IPS-18c (cell line): ENCODE results near the gene NUBP2.

Source experiments
- H3K4me3 ChIP-seq: 2 replicates; pipeline ENCODE4 v1.7.0; 2013; ENCODE audit warnings: low read depth, mild to moderate bottlenecking, low read length, moderate library complexity; ENCODE audit not compliant: insufficient read depth
- H3K9me3 ChIP-seq: one replicate; pipeline ENCODE4 v1.6.1; 2013; ENCODE audit warnings: mild to moderate bottlenecking, low read length, moderate library complexity; ENCODE audit not compliant: control insufficient read depth, insufficient read depth

NUBP2 gene

DNA sequence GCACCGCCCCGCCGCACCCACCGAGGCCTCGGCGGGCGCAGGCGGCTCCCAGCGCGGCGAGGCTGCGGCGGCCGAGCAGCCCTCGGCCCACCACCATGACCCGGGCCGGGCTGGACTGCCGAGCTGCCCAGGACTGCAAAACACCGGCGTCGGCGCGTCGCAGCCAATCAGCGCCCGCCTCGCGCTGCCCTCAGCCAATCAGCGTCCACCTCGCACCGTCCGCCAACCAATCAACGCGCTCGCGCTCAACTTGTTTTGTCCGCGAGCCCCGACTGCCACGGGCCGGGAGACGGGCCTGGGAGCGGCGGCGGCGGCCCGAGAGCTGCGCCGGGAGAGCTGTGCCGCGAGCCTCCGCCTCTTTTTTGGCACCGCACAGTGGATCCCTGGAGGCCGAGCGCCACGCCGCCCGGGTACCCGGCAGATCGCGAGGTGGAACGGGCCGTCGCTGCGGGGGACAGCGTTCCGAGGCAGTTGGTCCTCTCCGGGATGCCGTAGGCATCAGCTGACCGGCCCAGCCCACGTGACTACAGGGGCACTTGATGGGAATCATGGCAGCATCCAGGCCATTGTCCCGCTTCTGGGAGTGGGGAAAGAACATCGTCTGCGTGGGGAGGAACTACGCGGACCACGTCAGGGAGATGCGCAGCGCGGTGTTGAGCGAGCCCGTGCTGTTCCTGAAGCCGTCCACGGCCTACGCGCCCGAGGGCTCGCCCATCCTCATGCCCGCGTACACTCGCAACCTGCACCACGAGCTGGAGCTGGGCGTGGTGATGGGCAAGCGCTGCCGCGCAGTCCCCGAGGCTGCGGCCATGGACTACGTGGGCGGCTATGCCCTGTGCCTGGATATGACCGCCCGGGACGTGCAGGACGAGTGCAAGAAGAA, 44.2 kb downstream of the NUBP2 start, which contains the start of the genes FAHD1 and HAGH:
Gene FAHD1 (plus strand): TSS at position 516 of the 883 bp plus-strand sequence. CDS start 33 bp downstream, at position 549.
Gene HAGH (minus strand): TSS at position 135 of the 883 bp plus-strand sequence. CDS start 38 bp downstream, at position 97.
- peak within 1 kb of the TSS; percentile 95 for H3K4me3 ChIP-seq

DNA sequence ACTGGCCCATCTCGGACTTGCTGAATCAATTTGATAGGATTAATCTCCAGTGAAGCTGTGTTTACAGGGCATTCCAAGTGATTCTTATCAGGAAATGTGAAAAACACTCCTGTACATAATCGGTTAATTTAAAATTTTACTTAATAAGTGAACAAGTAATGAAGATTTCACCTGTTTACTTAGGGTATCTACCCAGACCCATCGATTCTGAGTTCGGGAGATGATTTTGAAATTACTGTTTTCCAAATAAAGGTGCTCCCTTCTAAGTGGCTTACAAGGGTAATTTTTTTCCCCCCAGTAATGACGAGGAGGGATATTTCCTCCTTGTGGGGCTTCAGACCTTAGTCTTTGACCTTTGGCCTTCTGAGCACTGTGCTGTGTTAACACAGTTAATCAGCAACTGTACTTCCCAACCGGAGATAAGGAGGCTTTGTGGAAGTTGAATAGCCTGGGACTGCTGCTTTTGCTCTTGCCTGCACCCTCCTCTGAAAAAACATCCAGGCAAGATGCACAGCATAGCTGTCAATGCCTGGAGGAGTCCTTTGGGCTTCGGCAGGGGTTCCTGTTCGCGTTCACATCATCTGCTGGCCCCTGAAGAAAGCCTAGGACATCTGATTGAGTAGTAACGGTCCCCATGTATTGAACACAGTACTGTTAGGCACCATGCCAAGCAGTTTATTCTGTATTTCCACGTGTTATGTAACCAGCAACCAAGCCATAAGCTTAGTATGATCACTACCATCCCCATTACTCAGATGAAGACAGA, 46.1 kb downstream of the NUBP2 start:
- Histone ChIP-seq H3K4me3 (no peak overlapping the region; the same call in 1 of the 2 replicates), H3K9me3 (peaks cover 2% of the 10 kb centered on the region)

More for the DNA sequence above, 44.2 kb downstream of the NUBP2 start, which contains the start of the genes FAHD1 and HAGH:
- H3K9me3 ChIP-seq, result peaks cover 2% of the 10 kb centered on the region

- Histone ChIP-seq H3K9me3 (peaks cover 2% of the 10 kb centered on the region), H3K4me3 (no peak overlapping the region)
Measured at GRCh38 chr16:1830213-1830612, 47.5 kb downstream of the NUBP2 start.

DNA sequence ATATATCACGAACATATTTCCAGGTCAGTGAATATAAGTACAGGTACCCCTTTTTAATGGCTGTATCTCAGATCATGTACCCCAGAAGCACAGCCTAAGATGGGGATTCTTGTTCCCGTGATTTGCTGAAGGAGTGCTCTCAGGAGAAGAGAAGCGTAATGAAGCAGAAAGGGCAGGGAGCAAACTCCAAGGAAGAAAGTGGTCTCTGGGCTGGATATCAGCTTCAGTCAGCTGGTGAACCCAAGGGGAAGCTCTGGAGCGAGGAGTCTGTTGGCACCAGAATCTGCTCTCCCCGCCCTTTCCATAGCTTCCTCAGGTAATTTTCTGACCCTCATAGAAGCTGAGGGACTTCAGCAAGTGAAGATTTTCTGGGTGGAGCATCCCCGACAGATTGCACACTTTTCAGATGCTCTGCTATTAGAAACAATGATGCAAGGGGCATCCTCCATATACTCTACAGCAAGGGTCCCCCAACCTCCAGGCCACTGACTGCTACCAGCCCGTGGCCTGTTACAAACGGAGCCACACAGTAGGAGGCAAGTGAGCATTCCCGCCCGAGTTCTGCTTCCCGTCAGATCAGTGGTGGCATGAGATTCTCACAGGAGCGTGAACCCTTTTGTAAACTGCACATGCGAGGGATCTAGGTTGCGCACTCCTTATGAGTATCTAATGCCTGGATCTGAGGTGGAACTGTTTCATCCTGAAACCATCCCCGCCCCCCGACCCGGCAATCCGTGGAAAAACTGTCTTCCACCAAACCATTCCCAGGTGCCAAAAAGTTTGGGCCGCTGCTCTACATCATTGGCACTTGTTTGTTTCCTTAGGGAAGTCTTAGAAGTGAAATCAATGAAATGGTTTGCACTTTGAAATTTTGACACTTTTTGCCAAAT, 48.7 kb downstream of the NUBP2 start:
- Histone ChIP-seq H3K9me3 (no peaks in the 10 kb centered on the region), H3K4me3 (no peak overlapping the region)

- no peaks in the 10 kb centered on the region for H3K9me3 ChIP-seq
- no peak overlapping the region for H3K4me3 ChIP-seq
Measured at GRCh38 chr16:1832838-1833454, 50.2 kb downstream of the NUBP2 start.

DNA sequence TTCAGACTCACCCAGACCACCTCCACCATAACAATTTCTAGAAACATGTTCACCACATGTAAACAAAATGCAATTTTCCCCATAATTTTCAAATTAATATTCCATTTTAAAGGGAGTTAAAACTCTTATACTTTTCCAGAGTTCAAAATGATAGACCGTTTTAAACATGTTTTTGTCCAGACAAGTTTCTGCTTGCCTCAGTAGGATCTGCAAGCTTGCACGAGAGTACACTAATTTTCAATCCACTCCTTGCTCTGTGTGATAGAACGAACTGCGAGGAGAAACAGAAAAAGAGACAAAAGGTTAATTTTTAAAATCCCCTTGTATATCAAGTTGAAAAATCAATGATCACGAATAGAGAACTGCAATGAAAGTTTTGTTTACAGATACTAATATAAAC, 51.3 kb downstream of the NUBP2 start:
- Histone ChIP-seq H3K9me3 (no peaks in the 10 kb centered on the region), H3K4me3 (no peak overlapping the region)
